ENCODE results near the gene LTBP1.

The LTBP1 gene

DNA sequence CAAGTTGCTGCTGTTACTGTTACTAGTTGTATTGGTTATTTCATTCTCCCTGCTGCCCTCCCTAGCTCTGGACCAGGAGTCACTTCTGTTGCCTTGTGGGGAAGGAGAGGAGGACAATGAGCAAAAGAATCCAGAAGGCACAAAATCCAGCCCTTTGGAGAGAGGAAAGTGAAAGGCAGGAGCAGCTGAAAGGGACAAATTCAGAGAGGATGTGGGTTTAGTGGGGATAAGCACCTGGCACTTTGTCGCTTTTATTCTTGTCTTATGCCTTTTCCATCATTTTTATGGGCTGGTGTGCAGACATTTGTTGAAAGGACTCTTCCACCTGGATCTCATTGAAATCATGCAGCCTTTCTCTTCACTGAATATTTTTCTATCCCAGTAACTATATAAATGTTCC lies 24.3 kb upstream of the LTBP1 start:
- no peaks in the 10 kb centered on the region for H3K36me3 Mint-ChIP-seq (ENCODE audit: low read depth)
- peaks cover 42% of the 10 kb centered on the region for H3K27me3 Mint-ChIP-seq
- H3K27ac Mint-ChIP-seq = no peak overlapping the region
- H3K9me3 Mint-ChIP-seq = no peaks in the 10 kb centered on the region
- no peaks in the 10 kb centered on the region for H3K4me1 Mint-ChIP-seq (ENCODE audit: low read depth)
- H3K4me3 Mint-ChIP-seq = no peak overlapping the region

DNA sequence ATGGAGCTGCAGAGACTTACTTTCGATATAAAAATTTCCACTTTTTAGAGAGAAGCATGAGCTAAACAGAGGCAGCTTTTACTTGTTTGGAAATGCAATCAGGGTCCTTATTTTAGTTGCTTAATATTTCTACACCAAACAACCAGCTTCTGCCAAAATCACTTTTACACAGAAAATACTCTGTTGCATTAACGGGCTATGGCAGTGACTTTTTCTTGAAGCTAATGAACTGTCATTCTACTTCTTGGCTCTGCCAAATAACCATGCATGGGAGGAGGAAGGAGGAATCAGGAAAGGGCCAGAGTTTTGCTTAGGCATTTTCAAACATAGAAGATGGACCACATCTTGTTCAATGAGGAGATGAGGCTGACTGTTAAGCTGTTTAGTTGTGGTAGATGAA lies 23.6 kb upstream of the LTBP1 start:
- no peaks in the 10 kb centered on the region for H3K9me3 Mint-ChIP-seq
- H3K4me1 Mint-ChIP-seq (ENCODE audit: low read depth) = no peaks in the 10 kb centered on the region
- H3K27me3 Mint-ChIP-seq = peaks cover 46% of the 10 kb centered on the region
- no peaks in the 10 kb centered on the region for H3K36me3 Mint-ChIP-seq (ENCODE audit: low read depth)
- H3K27ac Mint-ChIP-seq = no peak overlapping the region
- no peak overlapping the region for H3K4me3 Mint-ChIP-seq

DNA sequence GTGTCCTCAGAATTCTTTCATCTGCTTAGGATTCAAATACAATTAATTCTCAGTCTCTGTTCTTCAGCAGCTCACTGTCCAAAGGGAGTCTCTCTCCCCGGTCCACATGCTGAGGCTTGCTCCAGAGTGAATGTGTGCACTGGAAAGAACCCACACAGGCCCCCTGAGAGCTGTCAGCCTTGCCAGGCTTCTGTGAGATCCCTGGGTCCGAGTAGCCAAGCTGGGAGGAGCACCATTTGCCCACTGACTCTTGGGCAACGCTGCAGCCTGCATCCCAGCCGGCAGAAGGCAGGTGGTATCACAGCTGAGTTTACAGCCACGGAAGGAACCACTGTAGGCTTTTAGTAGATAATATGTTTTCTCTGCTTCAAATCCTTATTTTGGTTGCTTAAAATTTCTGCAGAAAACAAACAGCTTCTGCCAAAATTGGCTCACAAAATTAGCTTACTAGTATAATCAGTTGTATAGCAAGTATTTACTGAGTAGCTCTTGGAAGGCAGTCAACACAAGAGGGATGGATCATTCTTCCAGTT lies 21.4 kb upstream of the LTBP1 start:
- Mint-ChIP-seq H3K9me3 (no peaks in the 10 kb centered on the region), H3K27me3 (peaks cover 42% of the 10 kb centered on the region), H3K27ac (no peak overlapping the region), H3K4me3 (no peak overlapping the region), H3K4me1 (ENCODE audit: low read depth) (no peaks in the 10 kb centered on the region), H3K36me3 (ENCODE audit: low read depth) (no peaks in the 10 kb centered on the region)

DNA sequence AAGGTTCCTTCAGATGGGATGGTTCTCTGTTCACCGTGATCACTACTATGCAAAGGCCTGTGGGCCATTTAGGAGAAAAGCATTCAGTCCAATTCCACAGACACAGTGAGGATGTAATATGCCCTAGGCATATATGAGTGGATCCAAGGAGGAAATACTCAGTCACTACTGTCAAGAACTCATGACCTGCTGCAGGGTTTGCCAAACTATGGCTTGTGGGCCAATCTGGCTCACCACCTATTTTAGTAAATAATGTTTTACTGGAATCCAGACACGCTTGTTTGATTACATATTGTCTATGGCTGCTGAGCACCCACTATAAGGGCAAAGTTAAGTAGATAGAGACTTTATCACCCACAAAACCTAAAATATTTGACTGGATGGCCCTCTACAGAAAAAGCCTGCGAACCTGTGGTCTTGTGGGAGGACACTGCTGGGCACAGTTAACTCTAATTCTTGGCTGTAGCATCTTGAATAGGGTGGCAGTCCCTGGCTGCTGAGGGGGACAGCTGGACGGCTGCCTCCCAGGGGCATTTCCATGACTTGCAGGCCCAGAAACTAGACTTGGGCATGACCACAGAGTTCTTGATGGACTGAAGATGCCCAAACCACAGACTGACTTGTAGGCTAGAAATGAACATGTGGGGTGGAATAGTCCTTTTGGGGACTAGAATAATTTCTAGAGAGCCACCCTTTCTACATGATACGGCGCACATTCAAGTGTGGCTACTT lies 20.6 kb upstream of the LTBP1 start:
- Mint-ChIP-seq H3K27ac (no peak overlapping the region), H3K27me3 (peaks cover 37% of the 10 kb centered on the region), H3K9me3 (no peaks in the 10 kb centered on the region), H3K4me3 (no peak overlapping the region), H3K36me3 (ENCODE audit: low read depth) (no peaks in the 10 kb centered on the region), H3K4me1 (ENCODE audit: low read depth) (no peaks in the 10 kb centered on the region)

DNA sequence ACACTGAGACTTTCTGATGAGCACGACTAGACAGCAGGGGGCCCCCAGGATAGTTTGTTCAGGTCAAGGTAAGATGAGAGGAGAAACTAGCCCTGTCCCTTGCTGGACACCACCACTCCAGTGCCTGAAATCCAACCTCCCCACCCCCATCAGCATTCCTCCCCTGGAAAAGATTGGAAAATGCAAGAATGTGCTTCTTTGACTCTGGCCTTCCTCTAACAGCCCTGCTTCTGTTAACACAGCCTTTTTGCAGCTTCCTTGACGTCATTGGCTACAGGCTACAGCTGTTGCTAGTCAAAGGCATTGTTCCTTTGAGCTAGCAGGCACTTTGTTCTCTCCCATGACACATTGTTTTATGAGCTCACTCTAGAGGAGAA lies 20.1 kb upstream of the LTBP1 start:
- H3K27me3 Mint-ChIP-seq = peaks cover 36% of the 10 kb centered on the region
- H3K4me3 Mint-ChIP-seq = no peak overlapping the region
- H3K27ac Mint-ChIP-seq = no peak overlapping the region

DNA sequence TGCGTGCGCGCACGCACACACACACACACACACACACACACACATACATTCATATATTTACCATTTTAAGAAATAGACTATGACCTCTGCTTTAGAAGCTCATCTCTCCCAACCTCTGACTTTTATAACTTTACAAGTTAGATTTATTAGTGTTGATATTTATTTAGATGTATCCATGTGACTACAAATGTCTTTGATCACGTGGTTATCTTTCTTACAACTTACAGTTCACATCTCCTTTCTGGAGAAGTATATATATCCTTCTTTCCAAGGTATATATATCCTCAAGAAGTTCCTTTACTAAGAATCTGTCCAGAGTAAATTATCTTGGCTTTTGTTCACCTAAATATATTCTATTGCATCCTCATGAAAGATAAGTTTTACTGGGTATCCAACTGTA lies 16.3 kb upstream of the LTBP1 start:
- Mint-ChIP-seq H3K27me3 (peaks cover 23% of the 10 kb centered on the region), H3K36me3 (ENCODE audit: low read depth) (no peaks in the 10 kb centered on the region), H3K4me3 (no peak overlapping the region), H3K27ac (no peak overlapping the region), H3K4me1 (ENCODE audit: low read depth) (no peaks in the 10 kb centered on the region), H3K9me3 (no peaks in the 10 kb centered on the region)

More for the DNA sequence above, 20.1 kb upstream of the LTBP1 start:
- H3K36me3 Mint-ChIP-seq (ENCODE audit: low read depth) = no peaks in the 10 kb centered on the region
- no peaks in the 10 kb centered on the region for H3K9me3 Mint-ChIP-seq
- no peaks in the 10 kb centered on the region for H3K4me1 Mint-ChIP-seq (ENCODE audit: low read depth)

DNA sequence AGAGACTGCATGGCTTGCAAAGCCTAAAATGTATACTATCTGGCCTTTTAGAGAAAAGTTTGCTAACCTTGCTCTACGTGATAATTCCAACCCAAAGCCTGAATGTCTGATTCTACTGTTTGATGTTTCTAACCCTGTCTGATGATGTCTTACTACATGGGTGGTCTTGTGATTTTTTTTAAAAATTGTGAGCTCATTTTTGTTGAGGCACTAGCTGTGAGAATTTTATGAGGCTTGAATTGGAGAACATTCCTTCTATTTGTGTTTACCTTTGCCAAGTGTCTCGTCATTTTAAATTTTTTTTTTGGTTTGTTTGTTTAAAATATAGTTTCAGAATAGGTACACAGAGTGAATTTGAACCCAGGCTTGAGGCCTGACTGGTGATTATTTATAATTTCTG lies 15.2 kb upstream of the LTBP1 start:
- H3K4me1 Mint-ChIP-seq (ENCODE audit: low read depth) = no peaks in the 10 kb centered on the region
- no peaks in the 10 kb centered on the region for H3K36me3 Mint-ChIP-seq (ENCODE audit: low read depth)
- H3K9me3 Mint-ChIP-seq = no peaks in the 10 kb centered on the region
- no peak overlapping the region for H3K27ac Mint-ChIP-seq
- peaks cover 27% of the 10 kb centered on the region for H3K27me3 Mint-ChIP-seq
- no peak overlapping the region for H3K4me3 Mint-ChIP-seq

DNA sequence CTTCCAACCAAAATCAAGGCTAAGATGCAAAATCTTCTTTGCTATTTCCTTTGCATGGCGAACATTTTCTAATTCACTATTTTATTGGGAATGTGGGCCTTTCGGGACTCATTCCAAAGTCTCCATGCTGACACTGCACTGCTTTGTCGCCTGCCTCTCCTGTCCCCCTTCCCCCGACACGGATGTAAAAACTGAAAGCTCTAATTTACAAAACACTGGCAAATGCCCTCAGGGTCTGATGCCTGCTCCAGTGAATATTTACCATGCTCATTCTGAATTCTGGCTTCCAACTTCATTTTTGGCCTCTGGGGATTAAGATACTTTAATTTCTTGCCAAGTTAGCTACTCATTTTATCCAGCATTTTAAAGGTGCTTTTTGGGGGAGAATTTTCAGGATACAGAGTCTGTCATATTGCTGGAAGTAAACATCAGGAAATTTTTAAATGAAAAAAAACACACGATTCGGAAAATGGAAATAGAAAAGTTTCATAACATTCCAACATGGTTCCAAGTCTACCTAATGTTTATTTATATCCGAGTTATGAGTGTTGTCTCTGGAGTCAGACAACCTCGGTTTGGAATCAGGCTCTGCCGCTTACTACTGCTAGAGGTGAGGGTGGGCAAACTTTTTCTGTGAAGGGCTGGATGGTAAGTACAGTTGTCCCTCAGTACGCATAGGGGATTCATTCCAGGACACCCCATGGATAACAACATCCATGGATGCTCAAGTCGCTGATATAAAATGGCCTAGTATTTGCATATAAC lies 14.6 kb upstream of the LTBP1 start:
- H3K36me3 Mint-ChIP-seq (ENCODE audit: low read depth) = no peaks in the 10 kb centered on the region
- H3K27ac Mint-ChIP-seq = no peak overlapping the region
- H3K4me3 Mint-ChIP-seq = no peak overlapping the region
- no peaks in the 10 kb centered on the region for H3K9me3 Mint-ChIP-seq
- peaks cover 22% of the 10 kb centered on the region for H3K27me3 Mint-ChIP-seq
- no peaks in the 10 kb centered on the region for H3K4me1 Mint-ChIP-seq (ENCODE audit: low read depth)

DNA sequence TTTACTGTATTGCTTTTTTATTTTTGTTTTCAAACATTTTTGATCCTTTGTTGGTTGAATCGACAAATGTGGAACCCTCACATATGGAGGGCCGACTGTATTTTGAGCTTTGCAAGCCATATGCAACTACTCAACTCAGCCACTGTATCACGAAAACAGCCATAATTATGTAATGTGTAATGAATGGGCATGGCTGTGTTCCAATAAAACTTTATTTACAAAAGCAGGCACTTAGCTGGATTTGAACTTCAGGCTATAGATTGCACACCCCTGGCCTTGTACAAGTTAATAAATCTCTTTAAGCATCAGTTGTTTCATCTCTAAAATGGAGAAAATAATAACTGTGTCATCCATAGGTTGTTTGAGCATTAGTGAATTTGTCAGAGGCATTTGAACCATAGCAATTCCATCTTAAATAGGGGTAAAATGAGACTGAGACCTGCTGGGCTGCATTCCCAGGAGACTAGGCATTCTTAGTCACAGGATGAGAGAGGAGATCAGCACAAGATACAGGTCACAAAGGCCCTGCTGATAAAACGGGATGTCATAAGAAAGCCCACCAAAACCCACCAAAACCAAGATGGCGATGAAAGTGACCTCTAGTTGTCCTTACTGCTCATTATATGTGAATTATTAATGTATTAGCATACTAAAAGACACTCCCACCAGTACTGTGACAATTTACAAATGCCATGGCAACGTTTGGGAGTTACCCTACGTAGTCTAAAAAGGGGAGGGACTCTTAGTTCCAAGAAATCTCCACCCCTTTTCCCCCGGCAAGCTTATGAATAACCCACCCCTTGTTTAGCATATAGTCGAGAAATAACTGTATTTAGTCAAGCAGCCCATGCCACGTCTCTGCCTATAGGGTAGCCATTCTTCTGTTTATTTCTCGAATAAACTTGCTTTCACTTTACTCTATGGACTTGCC lies 13.7 kb upstream of the LTBP1 start:
- no peaks in the 10 kb centered on the region for H3K9me3 Mint-ChIP-seq
- H3K27ac Mint-ChIP-seq = no peak overlapping the region
- no peak overlapping the region for H3K4me3 Mint-ChIP-seq
- no peaks in the 10 kb centered on the region for H3K36me3 Mint-ChIP-seq (ENCODE audit: low read depth)
- peaks cover 20% of the 10 kb centered on the region for H3K27me3 Mint-ChIP-seq
- no peaks in the 10 kb centered on the region for H3K4me1 Mint-ChIP-seq (ENCODE audit: low read depth)

DNA sequence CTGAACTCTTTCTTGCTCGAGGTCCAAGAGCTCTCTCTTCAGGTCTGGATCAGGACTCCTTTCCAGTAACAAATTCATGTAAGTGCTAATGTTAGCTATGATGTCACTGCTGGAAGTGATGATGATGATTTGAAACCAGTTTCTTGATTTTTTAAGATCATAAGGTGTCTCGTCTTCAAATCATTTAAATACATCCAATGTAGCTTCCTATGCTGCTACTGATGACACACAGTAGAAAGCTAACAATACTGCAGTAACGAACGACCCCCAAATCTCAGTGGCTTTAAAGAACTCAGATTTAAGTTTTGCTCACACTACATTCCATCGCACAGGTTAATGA lies 13.0 kb upstream of the LTBP1 start:
- H3K4me3 Mint-ChIP-seq = no peak overlapping the region
- H3K4me1 Mint-ChIP-seq (ENCODE audit: low read depth) = no peaks in the 10 kb centered on the region
- no peaks in the 10 kb centered on the region for H3K36me3 Mint-ChIP-seq (ENCODE audit: low read depth)

DNA sequence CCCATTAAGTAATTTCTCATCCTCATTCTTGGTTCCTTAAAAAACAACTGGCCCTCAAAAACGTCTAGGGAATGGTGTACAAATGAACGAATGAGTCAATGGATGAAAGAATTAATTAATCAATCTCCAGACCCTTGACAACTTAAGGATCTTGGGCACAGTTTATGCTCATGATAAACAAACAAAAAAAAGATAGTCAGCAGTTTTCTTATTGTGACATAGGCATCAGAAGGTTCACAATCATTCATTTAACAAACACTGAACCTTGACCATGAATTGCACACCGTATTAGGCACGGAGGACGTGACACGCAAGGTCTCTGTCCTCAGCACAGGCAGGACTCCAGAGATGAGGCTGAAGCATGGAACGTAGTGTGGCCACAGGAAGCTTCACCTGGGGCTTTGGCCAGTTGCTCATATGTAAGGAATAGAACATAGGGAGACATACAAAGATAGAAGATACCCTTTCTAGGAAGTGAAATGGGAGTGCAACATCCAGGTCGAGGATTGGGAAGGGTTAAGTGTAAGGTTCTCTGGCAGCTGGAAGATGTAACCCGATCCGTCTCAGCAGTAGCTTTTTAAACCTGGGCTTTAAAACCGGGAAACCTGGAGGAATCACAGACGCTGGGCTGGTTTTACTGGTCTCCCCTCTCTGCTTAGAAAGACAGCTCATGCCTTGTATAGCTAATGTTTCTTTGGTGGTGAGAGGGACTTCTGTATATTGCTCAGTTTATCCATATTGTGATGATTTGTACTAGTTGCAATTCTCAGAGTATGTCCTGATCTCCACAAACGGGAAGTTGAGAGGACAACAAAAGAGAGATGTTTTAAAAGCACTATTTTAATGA lies 8.9 kb upstream of the LTBP1 start:
- Mint-ChIP-seq H3K4me3 (no peak overlapping the region), H3K36me3 (ENCODE audit: low read depth) (no peaks in the 10 kb centered on the region), H3K27me3 (peaks cover 35% of the 10 kb centered on the region), H3K4me1 (ENCODE audit: low read depth) (no peaks in the 10 kb centered on the region), H3K9me3 (no peaks in the 10 kb centered on the region), H3K27ac (no peak overlapping the region)

More for the DNA sequence above, 13.0 kb upstream of the LTBP1 start:
- no peak overlapping the region for H3K27ac Mint-ChIP-seq
- peaks cover 24% of the 10 kb centered on the region for H3K27me3 Mint-ChIP-seq
- H3K9me3 Mint-ChIP-seq = no peaks in the 10 kb centered on the region

DNA sequence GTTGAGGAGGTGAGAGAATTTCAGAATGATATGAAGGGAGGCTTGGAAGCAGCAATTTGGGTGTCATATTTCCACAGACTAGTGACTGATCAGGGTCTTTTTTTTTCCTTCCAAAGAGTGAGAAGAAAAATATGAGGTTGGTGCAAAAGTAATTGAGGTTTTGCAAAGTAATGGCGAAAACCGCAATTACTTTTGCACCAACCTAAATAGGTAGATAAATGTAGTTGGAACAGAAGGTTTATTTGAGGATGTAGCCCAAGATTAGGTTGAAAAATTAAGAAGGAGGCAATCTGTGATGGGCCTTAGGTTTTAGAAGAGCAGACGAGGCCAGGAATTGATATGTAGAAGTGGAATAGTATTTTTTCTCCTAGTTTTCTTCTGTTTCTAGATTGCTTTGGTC lies 7.8 kb upstream of the LTBP1 start:
- Mint-ChIP-seq H3K4me1 (ENCODE audit: low read depth) (no peaks in the 10 kb centered on the region), H3K36me3 (ENCODE audit: low read depth) (no peaks in the 10 kb centered on the region), H3K4me3 (no peak overlapping the region), H3K9me3 (no peaks in the 10 kb centered on the region), H3K27me3 (peaks cover 31% of the 10 kb centered on the region), H3K27ac (no peak overlapping the region)

DNA sequence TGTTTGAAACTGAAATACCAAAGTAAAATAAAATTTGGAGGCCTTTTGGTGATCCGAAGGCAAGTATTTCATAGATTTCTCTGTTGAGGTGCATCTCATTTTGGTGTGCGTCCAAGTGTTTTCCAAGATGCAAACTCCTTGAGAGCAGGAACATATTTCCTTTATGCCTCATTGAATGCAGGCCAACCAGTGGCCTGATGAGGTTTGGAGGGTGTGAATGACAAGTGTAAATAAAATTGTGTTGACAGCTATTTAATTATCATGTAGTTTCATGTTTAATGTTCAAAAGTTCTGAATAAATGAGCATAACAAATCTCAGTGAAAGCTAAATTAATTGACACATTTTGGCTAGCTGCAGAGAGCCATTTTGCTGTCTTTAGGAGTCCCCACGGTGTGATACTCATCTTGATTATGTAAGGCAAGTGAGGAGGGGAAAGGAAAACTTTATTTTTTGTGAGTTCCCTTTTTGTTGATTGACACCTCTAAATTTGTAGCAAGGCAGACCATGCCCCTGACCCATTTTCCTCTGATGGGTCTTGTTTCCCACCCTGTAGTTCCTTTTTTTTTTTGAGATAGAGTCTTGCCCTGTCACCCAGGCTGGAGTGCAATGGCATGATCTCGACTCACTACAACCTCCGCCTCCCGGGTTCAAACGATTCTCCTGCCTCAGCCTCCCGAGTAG lies 6.3 kb upstream of the LTBP1 start:
- Mint-ChIP-seq H3K36me3 (ENCODE audit: low read depth) (no peaks in the 10 kb centered on the region), H3K4me1 (ENCODE audit: low read depth) (no peaks in the 10 kb centered on the region), H3K27ac (no peak overlapping the region), H3K9me3 (no peaks in the 10 kb centered on the region), H3K4me3 (no peak overlapping the region), H3K27me3 (peaks cover 40% of the 10 kb centered on the region)

All from stimulated activated naive CD8-positive, alpha-beta T cell treated with anti-CD3 and anti-CD28 coated beads, Interleukin-15, Interleukin-2, amounts not matched to agents 100 ng/mL and 50 ng/mL, for 24 hours (primary cell).